GM11168 (cell line): Measurements from ENCODE around the gene SND1.
"Not testable (repeated sequence)": the region's sequence is repeated elsewhere in the genome, so short reads cannot be mapped to it uniquely, and the experiment has no call there.

Experiments used
- in situ Hi-C: fragments of 300-500 bp; cut with MboI; formaldehyde crosslinking; loops from one replicate; pipeline ENCODE4 v1.12.0; 2022; ENCODE audit warnings: low sequenced_read_pairs; ENCODE audit not compliant: unreplicated experiment

SND1 gene

DNA sequence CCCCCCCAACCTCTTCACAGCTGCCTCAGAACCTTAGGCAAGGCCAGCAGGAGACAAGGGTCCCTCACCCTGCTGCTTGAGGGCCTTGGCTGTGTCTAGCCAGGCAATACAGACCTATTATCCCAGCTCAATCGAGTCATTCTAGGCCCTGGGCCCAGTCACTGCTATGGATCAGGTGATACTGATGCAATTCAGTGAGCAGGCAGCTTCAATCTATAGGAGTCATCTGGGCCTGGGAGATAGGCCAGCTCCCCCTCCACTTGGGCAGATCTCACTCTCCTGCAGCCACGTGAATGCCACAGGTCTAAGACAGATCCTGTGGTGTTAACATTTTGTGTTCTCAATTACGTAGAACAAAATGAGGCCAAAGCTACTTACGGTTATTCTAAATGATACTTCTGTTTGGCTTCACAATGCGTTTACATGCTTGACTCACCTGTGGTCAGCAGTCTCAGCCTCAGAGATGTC lies 447.2 kb downstream of the SND1 start:
- in situ Hi-C loops, result no loop called here

DNA sequence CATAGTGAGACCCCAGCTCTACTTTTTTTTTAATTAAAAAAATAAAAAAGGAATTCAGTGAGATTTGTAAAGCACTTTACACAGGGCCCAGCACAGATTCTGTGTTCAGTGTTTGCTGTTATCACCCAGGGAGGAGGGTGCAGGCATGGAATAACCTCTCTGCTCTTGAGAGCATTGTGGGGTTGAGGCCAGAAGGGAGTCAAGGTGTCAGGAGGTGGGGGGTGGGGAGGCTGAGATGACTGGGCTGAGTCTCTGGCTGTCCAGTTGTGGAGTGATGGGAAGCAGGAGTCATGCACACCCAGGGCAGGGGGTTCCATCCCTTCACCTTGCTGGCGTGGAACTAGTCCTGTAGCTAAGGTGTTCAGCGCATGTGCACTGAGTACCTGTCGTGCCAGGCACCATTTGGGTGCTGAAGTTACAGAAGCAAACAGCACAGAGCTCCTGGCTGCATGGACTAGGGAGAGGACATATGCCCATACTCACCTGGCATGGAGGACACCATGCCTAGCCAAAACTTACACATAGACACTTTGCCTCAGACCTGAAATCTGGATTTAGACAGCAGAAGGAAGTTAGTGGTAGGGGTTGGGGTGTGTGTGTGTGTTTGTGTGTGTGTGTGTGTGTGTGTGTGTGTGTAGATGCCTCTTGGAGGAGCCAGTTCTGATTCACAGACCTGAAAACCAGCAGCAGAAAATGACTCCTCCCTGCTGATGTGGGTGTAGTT lies 448.4 kb downstream of the SND1 start:
- in situ Hi-C loops, result no loop called here

DNA sequence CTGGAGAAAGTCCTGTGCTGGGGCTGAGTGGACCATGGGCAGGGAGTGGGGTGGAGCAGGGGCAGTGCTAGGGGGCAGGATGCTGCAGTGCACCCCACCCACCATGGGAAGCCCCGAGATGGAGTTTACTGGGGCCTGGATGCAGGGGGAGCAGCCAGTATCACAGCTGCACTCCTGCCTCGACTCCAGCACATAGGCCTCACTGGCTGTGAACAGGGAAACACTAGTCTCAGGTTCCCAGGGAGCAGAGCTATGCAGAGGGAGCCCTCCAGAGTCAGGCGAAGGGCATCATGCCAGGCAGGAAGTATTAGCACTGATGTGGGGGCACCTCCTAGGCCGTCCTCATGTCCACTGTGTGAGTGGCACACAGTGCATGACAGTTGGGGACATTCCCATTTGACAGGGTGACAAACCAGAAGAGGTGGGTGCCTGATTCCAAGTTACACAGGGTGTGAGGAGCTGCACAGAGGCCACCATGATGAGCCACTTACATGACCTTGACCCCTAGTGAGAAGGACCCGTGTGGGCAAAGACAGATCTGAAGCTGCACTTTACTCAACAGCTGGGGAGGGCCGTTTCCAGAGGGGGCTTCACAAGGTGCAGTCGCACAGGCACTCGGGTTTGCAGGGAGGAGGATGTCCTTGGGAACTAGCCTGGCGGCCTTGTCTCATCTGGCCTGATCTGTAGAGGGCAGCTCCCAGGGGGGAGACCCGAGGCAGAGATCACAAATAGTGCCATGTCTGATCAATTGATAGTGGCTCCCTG lies 449.1 kb downstream of the SND1 start:
- in situ Hi-C loops, result no loop called here

DNA sequence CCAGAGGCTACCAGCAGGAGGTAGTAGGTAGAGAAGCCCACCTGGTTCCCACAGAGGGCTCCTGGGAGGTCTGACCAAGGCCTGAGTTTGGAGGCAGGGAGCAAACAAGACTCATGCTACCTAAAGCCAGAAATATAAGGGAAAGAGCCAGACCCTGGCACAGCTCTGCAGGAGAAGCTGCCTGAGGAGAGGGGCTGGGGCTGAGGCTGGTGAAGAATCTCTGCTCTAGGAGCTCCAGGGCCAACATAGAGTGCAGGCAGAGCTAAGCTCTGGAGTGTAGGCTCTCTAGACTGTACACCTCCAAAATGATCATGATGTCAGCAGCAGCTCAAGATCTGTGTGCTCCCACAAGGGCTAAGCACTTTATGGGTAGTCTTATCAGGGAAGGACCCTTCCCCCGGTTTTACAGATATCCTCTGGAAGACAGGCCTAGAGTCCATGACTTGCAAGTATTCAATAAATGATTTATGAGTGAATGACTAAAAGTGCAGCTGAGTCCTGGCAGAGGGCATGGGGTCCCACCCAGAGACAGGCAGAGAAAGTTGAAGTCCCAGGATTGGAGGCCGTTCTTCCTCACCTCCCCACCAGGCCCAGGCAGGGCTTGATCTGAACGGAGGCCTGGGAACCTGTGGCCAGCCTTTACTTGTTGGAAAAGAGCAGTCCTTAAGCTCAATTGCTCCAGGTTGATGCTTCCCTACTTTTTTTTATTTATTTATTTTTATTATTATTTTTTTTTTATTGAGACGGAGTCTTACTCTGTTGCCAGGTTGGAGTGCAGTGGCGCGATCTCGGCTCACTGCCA lies 450.7 kb downstream of the SND1 start:
- in situ Hi-C loops, result no loop called here

DNA sequence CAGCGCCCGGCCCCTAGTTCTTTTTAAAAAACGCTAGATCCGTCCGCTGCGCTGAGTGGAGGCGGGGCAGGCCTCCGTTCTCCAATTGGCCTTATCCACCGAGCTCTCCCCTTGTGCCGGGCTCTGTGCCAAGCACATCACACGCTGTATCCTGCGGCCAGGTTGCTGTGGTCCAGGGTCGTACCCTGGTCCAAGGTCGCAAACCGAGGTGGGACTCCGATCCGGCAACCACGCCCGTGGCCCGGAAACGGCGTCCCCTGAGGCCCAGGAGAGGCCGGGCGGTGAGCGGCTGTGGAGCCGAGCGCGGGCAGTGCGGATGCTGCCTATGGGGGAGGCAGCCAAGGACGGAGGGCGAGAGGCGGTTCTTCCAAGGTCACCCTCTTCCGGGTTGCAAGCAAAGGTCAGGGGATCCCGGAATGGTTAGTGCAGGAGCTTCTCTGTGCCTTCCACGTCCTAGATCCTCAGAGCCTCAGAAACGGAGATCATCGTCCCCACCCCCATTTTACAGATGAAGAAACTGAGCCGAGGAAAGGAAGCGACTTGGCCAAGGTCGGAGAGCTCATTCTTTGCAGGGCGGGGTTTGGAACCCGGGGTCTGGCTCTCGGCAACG lies 451.6 kb downstream of the SND1 start:
- in situ Hi-C loops, result no loop called here

DNA sequence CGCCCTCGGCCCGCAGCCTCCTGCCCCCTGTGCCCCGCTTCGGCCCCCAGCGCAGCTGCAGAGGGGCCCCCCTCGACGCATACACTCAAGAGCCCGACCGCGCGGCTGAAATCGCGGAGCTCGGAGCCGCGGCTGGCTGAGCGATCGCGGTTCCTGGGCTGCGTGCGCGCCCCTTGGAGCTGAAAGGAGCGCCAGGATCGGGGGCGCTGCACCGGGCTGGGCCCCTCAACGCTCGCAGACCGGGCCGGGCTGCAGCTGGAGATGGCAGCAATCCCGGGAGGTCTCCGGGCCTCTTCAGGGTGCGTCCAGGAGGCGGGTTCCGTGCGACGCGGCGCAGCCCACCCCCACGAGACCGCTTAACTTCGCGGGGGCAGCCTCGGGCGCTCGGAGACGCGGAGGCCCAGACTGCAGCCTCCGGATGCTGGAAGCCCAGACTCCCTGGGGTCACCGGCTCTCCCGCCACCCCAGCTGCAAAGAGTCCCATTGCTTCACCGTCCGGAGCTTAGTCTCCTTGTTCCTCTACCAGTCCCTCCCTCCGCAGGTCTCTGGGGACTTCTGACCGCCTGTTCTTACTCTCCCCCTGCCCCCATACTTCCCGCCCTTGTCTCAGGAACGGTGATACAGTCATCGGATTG lies 452.2 kb downstream of the SND1 start:
- in situ Hi-C loops, result no loop called here

DNA sequence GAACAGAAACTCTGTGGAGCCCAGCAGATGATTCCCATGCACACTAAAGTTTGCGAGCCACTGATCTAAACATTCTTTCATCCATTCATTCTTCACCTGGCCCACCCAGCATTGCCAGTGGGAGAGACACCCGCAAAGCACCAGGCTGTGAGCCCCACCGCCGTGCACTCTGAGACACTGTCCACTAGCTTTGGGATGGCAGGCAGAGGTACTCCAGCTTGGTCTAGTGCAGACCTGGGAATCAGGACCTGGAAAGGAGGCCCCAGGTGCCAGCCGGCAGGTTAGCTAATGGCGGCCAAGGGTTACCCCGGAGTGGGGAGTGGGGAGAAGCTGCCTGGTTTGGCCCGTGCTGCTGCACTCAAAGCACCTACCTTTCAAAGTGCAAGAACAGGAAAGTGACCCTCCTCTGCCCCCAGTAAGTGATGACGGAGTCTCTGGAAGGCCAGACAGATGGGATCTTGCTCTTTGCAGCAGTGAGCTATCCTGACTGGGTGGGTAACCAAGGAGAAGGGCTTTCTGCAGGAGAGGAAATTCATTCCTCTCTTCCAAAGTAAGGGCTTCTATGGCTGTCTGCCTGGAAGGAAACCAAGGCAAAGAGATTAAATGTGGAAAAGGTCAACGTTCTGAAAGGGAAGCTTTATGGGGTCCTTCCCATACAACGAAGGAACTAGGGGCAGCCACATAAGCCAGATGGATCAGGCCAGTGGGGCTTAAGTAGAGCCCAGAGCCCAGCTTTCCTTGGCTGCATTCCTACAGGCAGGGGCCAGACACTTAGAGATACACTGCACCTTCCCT lies 453.4 kb downstream of the SND1 start:
- in situ Hi-C loops, result no loop called here

DNA sequence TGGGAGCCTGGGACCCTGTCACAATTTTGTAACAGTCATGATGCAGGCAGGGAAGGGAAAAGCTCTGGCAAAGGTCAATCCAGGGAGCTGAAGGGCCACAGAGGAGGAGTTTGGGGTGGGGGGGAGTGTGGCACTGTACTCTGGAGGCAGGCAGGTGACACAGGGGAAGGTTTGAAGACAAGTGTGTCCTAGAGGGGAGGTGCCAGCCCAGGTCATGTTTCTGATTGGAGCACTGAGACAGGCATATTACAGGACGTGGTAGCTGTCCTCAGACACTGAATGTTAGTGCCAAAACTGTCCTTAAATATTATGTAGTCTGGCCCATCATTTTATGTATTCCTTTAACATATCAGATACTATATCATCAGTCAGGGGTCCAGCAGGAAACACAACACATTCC lies 454.8 kb downstream of the SND1 start:
- in situ Hi-C loops, result no loop called here

DNA sequence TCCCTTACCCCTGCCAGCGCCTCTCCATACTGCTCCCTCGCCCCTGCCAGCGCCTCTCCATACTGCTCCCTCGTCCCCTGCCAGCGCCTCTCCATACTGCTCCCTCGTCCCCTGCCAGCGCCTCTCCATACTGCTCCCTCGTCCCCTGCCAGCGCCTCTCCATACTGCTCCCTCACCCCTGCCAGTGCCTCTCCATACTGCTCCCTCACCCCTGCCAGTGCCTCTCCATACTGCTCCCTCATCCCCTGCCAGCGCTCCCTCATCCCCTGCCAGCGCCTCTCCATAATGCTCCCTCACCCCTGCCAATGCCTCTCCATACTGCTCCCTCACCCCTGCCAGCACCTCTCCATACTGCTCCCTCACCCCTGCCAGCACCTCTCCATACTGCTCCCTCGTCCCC lies 455.5 kb downstream of the SND1 start:
- in situ Hi-C loops, result not testable (repeated sequence)

DNA sequence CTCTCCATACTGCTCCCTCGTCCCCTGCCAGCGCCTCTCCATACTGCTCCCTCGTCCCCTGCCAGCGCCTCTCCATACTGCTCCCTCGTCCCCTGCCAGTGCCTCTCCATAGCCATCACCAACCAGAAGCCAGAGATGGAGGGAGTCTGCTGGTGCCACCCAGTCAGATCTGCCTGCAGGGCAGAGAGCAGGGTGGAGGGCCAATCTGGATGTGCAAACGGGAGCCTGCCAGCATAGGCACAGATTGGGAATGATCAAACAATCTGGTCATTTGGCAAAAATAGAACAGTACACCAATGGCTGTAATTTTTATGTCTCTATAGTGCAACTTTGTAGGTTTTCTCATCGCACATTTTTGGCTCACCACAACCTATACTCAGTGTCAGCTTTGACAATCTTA lies 456.1 kb downstream of the SND1 start:
- in situ Hi-C loops, result no loop called here

DNA sequence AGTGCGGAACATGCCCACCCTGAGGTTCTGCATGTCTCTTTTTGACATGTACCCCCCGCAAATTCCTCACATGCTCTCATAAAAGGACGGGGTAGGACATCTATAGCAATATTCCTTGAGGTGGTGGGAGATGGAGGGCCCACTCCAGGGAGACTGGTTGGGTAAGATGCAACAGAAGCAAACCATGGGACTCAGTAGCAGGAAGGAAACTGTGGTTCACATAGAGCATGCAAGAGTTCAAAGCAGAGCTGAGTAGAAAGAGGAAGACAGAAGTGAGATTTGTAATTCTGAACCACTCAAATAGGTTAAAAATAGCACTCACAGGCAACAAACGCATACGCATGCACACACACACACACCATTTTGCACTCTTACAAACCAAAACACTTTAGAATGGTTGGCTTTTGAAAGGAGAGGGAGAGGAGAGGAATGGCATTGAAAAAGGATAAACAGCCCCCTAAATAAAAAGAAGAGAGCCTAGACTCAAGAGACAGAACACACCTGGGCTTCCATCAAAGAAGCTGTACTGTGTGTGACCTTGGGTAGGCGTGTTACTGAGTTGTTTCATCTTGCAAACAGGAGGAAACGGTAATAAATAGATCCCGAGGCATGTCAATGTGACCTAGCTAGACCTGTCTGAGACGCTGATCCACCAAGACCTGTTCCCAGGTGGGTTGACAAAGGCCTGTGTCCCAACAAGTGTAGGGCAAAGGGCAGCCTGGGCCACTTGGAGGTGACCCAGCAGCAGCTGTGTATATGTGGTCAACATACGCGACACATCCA lies 456.8 kb downstream of the SND1 start:
- in situ Hi-C loops, result no loop called here

DNA sequence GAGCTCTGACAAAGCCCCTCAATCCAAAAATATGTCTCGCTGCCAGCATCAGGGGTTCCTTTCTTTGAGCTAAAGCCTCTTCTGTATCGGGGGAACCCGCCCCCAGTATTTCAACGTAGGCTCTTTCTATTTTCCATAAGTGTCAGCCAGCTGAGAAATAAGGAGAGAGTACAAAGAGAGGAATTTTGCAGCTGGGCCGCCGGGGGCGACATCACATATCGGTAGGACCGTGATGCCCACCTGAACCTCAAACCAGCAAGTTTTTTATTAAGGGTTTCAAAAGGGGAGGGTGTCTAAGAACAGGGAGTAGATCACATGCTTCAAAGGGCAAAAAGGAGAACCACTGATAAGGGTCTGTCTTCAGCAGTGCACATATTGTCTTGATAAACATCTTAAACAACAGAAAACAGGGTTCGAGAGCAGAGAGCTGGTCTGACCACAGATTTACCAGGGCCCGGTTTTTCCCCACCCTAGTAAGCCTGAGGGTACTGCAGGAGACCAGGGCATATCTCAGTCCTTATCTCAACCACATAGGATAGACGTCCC lies 457.5 kb downstream of the SND1 start:
- in situ Hi-C loops, result not testable (repeated sequence)

DNA sequence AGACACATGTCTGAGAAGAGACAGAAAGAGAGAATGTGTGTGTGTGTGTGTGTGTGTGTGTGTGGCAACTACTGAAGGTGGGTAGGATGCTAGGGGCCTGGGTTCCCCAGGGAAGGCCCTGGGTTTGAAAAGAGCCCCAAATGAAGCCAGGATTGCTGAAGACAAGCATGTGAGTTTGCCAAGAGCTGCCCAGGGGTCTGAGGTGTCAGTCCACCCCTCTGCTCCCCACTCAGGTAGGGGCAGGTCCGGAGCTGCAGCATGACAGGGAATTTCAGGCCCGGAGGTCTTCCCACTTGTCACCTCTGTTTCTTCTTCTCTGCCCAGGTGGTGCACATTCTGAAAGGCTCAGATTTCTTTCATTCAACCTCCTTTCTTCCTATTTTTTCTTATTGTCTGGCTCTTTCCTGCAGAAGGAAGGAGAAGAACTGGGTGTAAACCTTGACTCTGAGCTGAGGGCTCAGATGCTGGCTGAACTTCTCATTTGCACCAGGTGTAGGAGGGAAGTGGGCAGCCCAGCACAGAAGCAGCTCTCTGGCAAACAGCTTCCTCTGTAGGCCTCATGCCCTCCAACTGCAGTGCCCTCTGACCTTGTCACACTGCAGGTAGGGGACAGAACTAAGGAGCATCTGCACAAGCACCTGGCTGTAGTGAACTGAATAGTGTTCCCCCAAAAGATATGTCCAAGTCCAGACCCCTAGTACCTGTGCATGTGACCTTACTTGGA lies 458.8 kb downstream of the SND1 start:
- in situ Hi-C loops, result no loop called here

DNA sequence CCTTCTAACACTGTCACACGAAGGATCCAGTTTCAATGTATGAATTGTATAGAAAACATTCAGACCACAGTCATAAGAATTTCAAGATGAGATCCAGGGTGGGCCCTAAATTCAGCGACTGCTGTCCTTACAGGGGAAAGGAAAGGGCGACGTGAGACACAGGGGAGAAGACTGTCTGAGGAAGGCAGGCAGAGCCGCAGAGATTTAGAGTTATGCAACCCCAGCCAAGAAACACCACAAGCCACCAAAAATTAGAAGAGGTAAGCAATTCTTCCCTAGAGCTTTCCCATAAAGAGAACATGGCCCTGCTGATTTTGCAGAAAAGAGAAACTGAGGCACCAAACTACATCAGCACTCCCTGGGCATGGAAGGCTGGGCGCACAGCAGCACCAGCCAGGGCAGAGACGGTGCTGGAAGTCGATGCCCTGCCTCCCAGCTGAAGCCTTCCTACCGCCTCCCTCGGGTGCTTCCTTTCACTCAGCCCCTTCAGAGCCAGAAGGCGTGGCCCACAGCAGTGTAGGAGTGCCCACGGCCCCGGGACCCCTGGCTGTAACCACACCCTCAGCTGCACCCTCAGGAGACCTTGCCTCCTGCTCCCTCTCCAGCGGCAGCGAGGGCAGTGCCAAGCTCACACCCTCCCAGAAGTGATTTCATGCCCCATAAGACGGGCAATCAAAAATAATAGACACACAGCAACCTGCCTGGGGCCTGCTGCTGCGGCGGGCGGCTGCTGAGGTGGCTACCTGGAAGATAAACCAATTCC lies 460.2 kb downstream of the SND1 start:
- in situ Hi-C loops, result no loop called here

DNA sequence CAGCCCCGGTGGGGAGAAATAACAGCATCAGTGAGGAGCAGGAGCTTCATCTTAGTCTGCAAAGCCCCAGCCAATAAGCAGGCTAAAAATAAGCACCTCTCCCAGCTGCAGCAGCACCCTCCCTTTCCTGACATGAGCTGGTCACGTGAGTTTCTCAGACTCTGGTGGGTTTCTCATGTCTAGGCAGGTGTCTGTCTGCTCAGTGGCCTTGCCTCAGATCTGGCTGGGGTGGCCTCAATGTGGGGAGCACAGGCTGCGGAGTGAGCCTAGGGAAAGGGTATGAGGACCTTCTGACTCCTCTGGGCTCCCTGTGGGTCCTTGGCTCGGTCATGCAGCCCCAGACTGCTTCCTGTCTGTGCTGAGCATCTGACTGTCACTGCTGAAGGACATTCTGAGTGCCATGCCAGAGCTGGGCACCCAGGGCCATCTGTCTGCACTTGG lies 460.8 kb downstream of the SND1 start:
- in situ Hi-C loops, result no loop called here

DNA sequence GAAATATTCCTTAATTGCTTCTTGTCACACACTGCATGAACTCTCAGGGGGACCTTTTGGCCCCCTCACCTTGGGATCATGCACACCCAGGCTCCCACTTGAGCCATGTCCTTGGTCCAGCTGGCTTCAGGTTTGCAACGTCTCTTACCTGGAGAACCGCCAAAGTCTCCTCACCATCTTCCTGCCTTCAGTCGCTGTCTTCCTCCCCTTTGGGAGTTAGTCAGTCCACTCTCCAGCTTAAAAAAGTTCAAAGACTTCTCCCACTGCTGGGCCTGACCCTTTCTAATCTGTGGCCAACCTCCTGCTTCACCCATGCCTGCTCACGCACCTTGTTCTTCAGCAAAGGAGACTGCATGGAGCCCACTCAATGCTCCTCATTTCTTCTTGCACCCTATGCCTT lies 461.8 kb downstream of the SND1 start:
- in situ Hi-C loops, result no loop called here

DNA sequence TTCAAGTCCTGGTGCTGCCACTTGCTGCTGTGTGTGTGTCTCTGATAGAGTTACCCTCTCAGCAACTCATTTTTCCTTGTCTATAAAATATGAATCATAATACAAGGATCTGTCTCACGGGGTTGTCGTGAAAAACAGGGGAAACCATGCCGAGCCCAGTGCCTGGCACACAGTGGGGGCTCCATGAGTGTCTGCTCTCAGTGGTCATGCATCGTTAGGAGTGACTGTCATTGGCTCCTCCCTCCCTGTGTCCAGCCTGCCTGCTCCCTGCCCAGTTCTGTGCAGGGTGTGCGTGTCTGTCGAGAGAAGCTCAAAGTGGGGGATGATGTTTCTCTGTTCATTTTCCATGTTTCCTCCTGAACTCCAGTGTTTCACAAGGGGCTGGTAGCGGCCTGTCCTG lies 462.8 kb downstream of the SND1 start:
- in situ Hi-C loops, result no loop called here
